C4-2B (cell line): ENCODE results near the gene RIMBP2.

Source experiments
- ZFX ChIP-seq: fragments of 450-650 bp; IDR thresholded peaks from 2 replicates; pipeline ENCODE4 v1.6.1; 2017
- TF ChIP-seq, protein P1 (sequence below): fragments of 450-650 bp; conservative IDR thresholded peaks from 2 replicates; pipeline ENCODE4 v1.5.1; 2017; ENCODE audit warnings: mild to moderate bottlenecking

GRCh38 chr12:130647814-130648213, 68.3 kb downstream of the RIMBP2 start:
- TF ChIP-seq, protein P1, sequence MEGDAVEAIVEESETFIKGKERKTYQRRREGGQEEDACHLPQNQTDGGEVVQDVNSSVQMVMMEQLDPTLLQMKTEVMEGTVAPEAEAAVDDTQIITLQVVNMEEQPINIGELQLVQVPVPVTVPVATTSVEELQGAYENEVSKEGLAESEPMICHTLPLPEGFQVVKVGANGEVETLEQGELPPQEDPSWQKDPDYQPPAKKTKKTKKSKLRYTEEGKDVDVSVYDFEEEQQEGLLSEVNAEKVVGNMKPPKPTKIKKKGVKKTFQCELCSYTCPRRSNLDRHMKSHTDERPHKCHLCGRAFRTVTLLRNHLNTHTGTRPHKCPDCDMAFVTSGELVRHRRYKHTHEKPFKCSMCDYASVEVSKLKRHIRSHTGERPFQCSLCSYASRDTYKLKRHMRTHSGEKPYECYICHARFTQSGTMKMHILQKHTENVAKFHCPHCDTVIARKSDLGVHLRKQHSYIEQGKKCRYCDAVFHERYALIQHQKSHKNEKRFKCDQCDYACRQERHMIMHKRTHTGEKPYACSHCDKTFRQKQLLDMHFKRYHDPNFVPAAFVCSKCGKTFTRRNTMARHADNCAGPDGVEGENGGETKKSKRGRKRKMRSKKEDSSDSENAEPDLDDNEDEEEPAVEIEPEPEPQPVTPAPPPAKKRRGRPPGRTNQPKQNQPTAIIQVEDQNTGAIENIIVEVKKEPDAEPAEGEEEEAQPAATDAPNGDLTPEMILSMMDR = no peak
- TF ChIP-seq ZFX = no peak
